Stimulated activated CD4-positive, alpha-beta T cell treated with anti-CD3 and anti-CD28 coated beads, Interleukin-1b, Interleukin-23, amount 100 ng/mL, for 24 hours (primary cell): ENCODE measurements around the gene GIMAP6.
A peak's percentile ranks its signal among the peaks of the same experiment; 100 is the strongest.
"Not testable (repeated sequence)": the region's sequence is repeated elsewhere in the genome, so short reads cannot be mapped to it uniquely, and the experiment has no call there.

Experiments used
- DNase-seq, 4 experiments: peaks; one replicate each; pipeline ENCODE4 v3.0.0-alpha.2; 2020; ENCODE audit warnings: low read depth in 4 of 4, low spot score in 1 of 4

GIMAP6 gene

DNA sequence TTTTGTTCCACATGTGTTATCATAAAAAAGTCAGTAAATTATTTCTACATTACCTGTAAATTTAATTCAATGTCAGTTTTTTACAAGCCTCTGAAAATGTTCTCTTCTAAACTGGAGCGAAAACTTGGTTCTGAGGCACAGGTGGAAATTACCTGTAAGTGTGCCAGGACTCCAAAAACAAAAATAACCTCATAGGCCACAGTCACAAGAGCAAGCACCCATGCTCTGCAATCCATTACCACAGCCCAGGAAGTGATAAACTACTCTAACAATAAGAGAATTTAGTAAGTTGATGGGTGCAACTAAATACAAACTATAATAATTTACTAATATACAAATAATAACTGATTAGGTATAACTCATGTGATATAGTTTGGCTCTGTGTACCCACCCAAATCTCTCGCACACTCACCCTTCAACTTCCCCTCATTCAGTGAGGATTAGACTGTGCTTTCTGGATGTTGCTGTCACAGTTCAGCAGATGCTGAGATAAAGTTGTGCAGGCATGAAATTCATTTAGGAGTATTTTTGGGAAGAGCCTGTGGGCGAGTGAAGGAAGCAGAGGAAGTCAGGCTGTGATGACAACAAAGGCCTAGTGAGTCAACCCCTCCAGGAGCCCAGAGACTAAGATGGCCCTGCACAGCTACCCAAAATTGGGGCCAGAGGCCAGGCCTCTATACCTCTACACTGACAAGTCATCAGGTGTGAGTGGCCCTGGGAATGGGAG lies 16.3 kb upstream of the GIMAP6 start:
- DNase-seq, result no peak

DNA sequence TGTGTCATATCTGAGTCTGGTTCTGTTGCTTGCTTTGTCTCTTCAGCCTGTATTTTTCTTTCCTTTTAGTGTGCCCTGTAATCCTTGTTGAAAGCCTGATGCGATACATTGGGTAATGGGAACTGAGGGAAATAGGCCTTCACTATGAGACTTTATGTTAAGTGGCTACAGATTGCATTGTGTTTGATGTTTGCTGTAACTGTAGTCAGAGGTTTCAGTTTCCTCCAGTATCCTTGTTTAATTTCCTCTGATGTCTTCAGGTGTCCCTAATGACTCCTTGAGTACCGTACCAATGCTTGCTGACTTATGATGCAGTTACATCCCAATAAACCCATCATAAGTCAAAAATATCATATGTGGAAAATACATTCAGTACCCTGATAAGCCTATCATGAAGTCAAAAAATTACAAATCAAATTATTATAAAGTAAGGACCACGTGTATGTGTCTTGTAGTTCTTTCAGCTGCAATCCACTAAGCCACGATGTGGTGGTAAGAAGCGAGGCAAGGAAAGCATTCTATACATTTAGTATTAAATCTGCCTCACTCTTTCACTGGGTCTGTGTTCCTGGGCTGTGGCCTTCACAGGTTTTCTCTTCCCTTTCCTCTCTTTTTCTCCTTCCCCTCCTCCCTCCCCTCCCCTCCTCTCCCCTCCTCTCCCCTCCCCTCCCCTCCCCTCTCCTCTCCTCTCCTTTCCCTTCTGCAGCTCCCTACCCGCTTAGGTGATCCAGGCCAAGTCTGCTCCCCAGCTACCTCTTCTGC lies 13.3 kb upstream of the GIMAP6 start:
- no peak for DNase-seq

DNA sequence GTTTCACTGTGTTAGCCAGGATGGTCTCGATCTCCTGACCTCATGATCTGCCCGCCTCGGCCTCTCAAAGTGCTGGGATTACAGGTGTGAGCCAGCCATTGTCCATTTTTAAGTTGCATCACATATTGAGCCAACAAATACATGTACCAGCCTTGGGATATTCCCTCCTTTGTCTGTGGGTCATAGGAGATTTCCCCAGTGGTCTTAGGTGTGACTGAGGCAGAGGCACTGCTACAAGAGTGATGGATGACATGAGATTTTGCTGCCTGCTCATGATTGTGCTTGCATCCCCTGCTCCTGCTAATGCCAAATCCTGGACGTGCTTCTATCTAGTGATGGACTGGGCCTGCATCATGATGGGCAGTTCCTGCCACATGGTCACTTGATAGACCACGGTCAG lies 10.7 kb upstream of the GIMAP6 start:
- no peak for DNase-seq

DNA sequence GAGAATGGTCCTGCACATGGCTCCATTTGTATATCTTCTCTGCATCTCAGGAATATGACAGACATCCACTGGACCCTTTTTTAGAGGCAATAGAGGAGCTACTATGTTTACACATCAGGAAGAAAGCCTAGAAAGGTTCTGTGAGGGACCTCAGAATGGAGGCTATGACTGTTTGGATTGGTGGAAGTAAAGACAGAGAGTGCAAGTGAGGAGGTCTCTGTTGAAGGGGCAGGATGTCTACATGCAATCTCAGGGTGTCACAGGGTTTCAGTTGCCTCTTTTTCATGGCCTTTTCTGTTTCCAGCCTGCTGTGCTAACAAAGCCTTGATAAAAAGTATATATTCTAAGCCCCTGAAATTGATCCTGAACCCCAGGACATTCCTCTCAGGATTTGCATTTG lies 9.7 kb upstream of the GIMAP6 start:
- no peak for DNase-seq

DNA sequence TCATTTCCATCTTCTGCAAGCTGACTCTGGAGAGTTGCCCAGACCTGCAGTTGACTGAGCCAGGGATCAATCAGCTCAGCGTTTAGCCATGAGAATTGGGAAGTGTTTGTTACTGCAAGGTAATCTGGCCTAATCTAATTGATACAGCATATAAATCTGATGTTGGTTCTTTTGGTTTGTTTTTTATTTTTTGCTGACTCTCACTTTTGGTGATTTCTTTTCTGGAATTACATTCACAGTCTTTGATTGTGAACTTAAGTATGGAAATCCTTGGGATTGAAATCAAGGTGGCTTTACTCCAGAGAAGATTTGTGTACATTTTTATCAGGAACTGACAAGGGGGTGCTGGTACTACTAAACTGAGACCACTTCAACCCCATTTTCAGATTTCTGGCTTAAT lies 1.7 kb upstream of the GIMAP6 start:
- no peak for DNase-seq

DNA sequence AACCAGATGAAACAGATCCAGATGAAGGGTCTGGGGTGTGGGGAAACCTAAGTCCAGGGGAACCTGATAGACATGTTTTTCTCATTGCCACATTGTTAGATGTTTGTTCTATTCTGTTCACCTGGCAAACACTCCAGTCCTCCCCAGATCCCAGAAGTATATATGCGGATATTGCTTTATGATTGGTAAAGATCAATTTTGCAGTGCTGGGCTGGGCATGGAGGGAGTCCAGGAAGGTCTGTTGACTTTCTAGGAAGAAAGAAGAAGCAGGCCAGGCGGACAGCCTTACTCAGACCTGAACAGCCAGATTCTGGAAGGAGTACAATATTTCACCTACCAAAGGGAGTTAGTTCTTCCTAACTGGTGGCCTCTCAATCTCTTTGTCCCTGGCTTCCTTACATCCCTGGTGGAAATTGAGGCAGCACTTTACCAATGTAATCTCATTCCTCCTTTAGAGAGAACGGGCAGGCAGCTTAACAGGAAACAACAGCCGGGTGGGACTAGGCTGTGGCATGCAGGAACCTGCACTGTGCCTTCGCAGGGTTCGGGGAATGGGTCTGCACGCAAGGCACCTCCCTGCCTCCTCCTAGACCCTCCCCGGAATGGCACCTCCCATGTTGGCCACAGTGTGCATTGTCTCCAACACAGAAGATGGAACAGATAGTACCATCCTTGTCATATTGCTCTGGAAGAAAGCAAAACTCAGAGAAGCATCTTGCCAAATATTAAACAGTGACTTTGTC lies 930 bp downstream of the GIMAP6 start:
- peak in 2 of 4 experiments; percentile 24 to 30 for DNase-seq

DNA sequence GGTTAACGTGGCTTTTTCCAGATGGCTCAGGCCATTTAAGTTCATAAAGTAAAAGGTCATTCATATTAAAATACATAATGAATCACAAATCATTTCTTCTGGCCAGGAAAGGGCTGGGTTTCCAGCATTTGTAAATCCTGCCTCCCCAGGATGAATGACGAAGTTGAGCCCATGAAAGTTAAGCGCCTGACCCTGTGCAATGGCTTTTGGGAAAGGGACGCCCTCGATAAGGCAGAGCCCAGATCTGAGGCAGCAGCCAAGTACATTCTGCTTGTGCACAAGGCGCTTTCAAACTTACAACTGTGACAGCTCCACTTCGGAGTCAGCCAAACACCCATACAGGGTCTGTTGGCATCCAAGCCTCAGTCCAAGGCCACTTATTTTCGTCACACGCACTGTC lies 2.8 kb downstream of the GIMAP6 start:
- DNase-seq, result no peak

DNA sequence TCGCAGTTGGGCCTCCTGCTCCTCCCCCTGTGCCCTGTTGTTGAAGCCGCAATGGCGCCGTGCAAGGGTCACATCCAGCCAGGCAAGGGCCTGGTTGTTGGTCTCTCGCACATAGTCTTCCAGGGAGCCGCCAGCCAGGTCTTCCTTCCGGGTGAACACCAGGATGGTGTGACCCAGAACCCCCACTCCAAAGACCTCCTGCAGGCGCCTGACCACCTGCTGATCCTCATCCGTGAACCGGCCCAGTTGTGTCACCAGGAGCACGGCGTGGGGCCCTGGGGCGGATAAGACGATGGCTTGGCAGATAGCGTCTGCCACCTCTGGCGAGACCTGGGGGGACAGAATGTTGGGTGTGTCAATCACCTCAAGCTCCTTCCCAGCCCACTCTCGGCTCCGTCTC lies 4.2 kb downstream of the GIMAP6 start:
- no peak for DNase-seq

DNA sequence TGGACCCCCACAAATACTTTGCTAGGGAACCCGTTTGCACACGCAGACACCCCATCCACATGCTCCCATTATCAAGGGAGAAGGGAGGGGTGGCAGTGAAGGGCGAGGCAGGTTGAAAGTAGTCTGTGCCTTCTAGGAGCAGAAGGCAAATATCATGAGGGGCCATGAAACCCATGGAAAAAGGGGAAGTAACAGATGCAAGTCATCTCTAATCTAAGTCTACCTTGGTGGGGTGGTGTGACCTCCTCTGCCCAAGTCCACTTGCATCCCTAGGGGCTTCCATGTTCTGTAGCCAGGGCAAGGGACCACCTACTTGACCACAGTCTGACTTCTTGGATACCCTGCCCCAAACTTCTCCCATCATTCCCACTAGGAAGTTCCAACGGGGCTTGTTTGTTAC lies 5.5 kb downstream of the GIMAP6 start:
- no peak for DNase-seq

DNA sequence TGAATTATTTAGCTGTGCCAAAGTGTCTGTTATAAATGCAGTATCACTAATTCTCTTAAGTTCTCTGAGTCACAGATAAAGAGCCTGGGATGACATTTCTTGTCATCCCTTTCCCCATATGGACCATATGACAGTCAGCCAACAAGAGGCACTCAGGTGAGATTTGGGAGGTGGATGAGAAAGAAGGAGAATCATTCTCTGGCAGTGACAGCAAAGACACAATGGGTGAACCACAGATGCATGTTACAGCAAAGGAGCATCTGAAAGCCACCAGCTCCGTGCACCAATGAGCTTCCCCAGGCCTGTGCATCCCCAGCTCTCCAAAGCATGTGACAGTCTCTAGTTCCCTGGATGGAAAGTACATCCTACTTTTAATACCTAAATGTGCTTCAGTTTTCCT lies 10.8 kb downstream of the GIMAP6 start:
- no peak for DNase-seq

DNA sequence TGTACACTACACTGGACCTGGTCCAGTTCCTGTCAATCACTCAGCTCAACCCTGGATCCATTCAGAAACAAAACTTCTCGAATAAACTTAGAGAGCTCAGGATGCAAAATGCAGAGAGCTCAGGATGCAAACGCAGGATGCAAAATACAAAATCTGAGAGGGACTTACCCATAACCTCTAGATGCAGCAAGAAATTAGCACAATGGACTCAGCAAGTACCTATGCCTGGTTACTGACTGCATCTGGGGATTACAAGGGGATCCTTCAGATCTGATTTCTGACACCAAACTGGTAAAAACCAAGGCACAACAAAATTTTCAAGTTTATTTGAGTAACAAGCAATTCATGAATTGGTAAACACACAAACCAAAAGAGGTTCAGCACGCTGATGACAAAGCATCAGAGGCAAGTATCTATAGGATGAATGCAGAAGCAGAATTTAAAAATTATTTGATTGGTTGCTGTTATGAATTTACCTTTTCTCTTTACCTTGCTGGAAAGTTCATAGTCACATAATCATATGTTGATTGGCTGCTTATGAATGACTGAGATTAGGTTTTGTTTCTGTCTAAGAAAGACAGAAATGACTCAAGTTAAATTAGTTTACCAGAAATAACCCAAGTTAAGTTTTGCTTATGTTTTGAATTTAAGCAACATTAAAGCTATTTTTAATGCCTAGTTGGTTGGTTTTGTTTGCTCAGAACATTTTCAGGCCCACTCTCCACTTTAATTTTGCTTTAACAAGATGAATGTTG lies 11.4 kb downstream of the GIMAP6 start:
- DNase-seq, result no peak

DNA sequence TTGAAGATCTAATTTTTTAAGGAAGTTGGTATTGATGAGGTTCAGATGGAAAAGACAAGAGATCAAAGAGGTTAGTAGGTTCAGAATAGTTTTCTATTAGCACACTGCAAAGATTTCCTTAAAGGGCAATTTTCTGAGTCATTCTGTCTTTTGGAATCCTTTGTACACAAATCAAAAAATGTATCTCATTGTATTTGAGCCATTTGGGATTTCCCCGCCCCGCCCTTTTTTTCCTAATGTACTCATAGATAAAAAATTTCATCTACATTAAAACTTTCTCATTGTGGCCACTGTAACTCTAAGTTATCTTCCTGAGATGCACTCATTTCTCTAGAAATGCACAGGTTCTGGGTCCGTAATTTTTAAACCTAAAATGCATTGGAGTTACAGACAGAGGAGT lies 12.1 kb downstream of the GIMAP6 start:
- DNase-seq, result no peak

DNA sequence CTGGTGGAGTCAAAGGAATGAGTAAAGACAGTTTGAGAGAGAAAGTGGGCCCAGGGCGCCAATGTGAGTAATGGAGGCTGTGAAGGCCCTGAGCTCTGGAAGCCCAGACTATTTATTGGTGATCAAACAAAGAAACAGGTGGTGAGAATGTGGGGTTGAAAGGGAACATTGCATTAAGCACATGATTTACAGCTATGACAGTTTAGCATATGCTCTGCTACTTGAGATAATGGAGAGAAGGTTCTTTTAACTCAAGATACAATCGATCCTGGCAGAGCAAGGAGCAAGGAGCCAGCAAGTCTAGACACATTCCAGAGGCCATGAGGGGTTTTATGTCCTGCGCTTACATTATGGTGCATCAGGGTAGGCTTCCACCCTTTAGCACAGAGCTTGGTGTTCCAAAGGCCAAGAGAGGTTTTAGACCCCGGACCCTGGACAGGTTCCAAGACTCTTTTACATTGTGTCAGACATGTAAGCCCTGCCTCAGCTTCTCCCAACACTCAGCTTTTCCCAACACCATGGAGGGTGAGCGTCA lies 16.9 kb downstream of the GIMAP6 start:
- DNase-seq, result not testable (repeated sequence)

DNA sequence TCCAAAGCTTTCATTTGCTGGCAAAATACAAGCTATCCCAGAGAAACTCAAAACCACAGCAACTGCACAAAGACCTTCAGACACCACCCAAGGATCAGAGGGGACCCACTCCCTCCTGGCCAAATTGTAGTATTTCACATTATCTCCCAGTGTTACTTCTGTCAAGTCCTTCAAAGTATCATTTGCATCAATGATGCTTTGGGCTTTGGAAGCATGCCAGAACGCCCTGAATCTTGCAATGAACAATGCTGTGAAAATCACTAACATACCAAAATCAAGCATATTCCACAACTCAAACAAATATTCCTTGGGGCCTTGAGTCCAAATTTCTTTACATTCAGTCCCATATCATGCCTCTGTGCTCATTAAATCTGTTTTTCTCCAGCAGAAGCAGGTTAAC lies 17.8 kb downstream of the GIMAP6 start:
- not testable (repeated sequence) for DNase-seq

DNA sequence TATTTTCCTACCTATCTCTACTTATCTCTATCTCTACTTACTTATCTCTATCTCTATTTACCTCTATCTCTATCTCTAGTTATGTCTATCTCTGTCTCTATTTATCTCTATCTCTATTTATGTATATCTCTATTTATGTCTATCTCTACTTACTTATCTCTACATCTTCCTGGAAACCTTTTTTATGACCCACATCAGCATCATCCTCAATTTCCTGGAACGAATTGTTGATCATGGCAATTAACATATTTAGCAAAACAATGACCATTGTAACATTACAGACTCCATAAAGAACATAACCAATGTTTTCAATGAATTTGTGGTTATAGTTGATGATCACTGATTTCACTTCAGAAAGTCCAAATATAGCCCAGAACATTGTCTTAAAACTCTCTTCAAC lies 18.3 kb downstream of the GIMAP6 start:
- no peak for DNase-seq

DNA sequence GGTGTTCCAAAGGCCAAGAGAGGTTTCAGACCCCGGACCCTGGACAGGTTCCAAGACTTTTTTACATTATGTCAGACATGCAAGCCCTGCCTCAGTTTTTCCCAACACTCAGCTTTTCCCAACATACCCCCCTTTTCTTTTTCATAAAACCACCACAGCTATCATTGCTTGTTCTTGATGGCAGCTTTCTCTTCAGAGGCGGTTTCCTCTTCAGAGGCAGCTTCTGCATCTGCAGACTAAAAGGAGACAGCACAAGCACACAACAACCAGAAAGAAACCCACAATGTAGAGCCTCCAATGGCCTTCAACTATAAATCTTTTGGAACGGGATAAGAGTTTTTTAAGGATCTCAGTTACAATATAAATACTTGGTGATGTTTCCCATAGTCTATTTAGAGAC lies 19.3 kb downstream of the GIMAP6 start:
- DNase-seq, result no peak

DNA sequence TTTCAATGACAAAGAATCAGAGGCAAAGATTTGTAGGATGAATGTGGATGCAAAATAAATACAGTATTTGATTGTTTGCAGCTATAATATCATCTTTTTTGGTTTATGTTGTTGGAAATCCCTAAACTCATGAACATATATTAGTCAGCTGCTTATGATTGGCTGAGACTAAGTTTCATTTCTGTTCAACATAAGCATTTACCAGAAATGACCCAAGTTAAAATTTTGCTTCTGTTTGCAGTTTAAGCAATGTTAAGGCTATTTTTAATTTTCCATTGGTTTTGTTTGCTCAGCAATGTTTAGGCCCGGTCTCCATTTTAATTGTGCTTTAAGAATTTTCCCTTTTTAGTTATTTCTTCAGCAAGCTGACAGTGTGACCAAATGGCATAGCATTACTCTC lies 22.0 kb downstream of the GIMAP6 start:
- DNase-seq, result no peak

DNA sequence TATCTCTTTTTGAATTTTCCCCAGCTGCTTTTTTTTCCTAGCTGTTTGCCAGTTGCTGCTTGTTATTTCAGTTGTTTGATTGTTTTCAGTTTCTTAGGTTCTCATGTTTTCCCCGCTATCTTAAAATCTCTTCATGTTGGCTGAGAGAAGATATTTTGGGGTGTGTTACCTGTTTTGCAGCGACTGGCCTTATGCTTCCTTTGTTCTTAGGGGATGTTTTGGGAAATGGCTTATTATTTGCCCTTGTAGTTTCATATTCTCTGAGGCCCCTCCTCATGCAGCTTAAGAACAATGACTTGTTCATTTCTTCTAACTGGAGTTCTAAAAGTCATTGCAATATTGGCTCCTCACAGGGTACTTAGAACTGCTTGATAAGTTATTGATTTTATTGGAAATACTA lies 28.6 kb downstream of the GIMAP6 start:
- DNase-seq, result not testable (repeated sequence)

DNA sequence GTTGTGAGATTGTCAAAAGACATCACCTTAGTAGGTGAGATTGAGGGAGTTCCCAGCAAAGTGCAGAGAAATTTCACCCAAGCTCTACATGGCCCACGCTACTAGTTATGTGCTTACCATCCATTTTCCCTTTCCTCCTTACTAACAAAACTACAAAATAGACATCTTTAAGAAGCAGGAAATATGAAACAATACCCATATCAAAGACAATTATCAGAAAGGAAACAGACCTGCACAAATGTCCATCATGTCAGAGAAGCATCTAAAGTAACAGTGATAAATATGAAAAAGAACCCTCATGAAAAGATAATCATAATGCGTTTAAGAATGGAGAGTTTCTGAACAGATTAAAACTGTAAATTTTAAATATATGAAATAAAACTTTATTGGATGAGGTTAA lies 36.8 kb downstream of the GIMAP6 start:
- no peak for DNase-seq

DNA sequence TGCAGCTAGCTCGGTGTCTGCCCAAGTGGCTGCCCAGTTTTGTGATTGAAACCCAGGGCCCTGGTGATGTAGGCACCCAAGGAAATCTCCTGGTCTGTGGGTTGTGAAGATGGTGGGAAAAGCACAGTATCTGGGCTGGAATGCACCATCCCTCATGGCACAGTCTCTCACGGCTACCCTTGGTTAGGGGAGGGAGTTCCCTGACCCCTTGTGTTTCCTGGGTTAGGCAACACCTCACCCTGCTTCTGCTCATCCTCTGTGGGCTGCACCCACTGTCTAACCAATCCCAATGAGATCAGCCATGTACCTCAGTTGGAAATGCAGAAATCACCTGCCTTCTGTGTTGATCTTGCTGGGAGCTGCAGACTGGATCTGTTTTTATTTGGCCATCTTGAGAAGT lies 37.4 kb downstream of the GIMAP6 start:
- no peak for DNase-seq

DNA sequence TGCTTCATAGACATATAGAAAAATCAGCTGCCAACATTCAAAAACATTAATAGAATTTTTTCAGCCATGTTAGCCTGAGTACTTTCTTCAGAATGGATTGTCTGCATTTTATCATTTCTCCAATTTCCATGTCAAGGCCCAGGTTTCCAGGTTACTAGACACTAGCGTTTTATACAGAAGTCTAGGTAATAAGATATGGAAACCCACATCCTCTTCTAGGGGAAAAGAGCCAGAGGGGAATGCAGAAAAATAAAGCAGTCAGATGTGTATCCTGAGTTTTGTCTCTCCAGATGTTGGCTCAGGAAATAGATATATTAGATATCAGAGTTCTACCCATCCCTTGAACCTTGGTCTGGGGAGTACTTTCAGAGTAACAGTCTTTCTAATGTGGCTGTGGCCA lies 44.6 kb downstream of the GIMAP6 start:
- DNase-seq, result no peak
